GM18520 (cell line): Measurements from ENCODE around the gene DCAF17.

Experiments
- ATAC-seq: cut with Tn5 transposase; IDR thresholded peaks from one replicate; pipeline ENCODE4 v1.9.1; 2021; ENCODE audit not compliant: unreplicated experiment

The DCAF17 gene

GRCh38 chr2:171434013-171434989 lies at the start of gene DCAF17:
TSS of gene DCAF17 (plus strand) at chr2:171434226. CDS start at chr2:171434578, 352 bp downstream.
- peak; percentile 92 for ATAC-seq

- no peak for ATAC-seq
These were observed 47.4 kb upstream of the DCAF17 start for GRCh38 chr2:171386627-171387026.

- no peak for ATAC-seq
These were observed 47.0 kb upstream of the DCAF17 start for GRCh38 chr2:171387052-171387451.

GRCh38 chr2:171389325-171389724 lies 44.7 kb upstream of the DCAF17 start:
- no peak for ATAC-seq

- no peak for ATAC-seq
These were observed 44.2 kb upstream of the DCAF17 start for GRCh38 chr2:171389780-171390179.

GRCh38 chr2:171390941-171391516 lies 43.0 kb upstream of the DCAF17 start:
- ATAC-seq = no peak

- ATAC-seq = no peak
These were observed 42.5 kb upstream of the DCAF17 start for GRCh38 chr2:171391532-171391931.

GRCh38 chr2:171393487-171393886 lies 40.5 kb upstream of the DCAF17 start:
- ATAC-seq = no peak

- no peak for ATAC-seq
These were observed 39.8 kb upstream of the DCAF17 start for GRCh38 chr2:171394164-171394740.

- no peak for ATAC-seq
These were observed 34.7 kb upstream of the DCAF17 start for GRCh38 chr2:171399292-171399691.

GRCh38 chr2:171400395-171400794 lies 33.6 kb upstream of the DCAF17 start:
- no peak for ATAC-seq

- no peak for ATAC-seq
These were observed 32.1 kb upstream of the DCAF17 start for GRCh38 chr2:171401947-171402346.

- ATAC-seq = no peak
These were observed 31.0 kb upstream of the DCAF17 start for GRCh38 chr2:171402906-171403580.

GRCh38 chr2:171404261-171404660 lies 29.8 kb upstream of the DCAF17 start:
- no peak for ATAC-seq

GRCh38 chr2:171404719-171405118 lies 29.3 kb upstream of the DCAF17 start:
- no peak for ATAC-seq

GRCh38 chr2:171405546-171405945 lies 28.5 kb upstream of the DCAF17 start:
- no peak for ATAC-seq

GRCh38 chr2:171406044-171406443 lies 28.0 kb upstream of the DCAF17 start:
- peak; percentile 42 for ATAC-seq

GRCh38 chr2:171407030-171407675 lies 26.9 kb upstream of the DCAF17 start:
- peak; percentile 48 for ATAC-seq

- no peak for ATAC-seq
These were observed 26.4 kb upstream of the DCAF17 start for GRCh38 chr2:171407676-171408044.

- ATAC-seq = no peak
These were observed 24.5 kb upstream of the DCAF17 start for GRCh38 chr2:171409436-171409971.

- no peak for ATAC-seq
These were observed 23.9 kb upstream of the DCAF17 start for GRCh38 chr2:171410101-171410500.
